ENCODE data around the gene GRIP1. TPM values are rescaled to one million over a fixed set of nuclear protein-coding genes. Genes with fewer than 3 reads are reported as not detected.

The GRIP1 gene
- total and polyA plus RNA-seq, 2 of the 4 experiments (the other 2 are of a cell fraction), result under 0.01 to 0.07 TPM

- ATAC-seq (ENCODE audit: low read depth), result no peak
- H3K79me1 ChIP-seq (ENCODE audit: low read depth in 1 of 2, low read length in 2 of 2), result no peaks in the 10 kb centered on the region
- H3K9me3 ChIP-seq (ENCODE audit: control insufficient read depth, insufficient read depth, low read length), result no peaks in the 10 kb centered on the region
- H3K36me3 ChIP-seq (ENCODE audit: control insufficient read depth, insufficient read depth, low read length), result no peaks in the 10 kb centered on the region
- ChIA-PET CTCF (no interaction called here), POLR2A (ENCODE audit: unreplicated experiment) (no interaction called here)
- TF ChIP-seq NFE2L2 (IDR thresholded peaks at IDR 0.05; ENCODE audit: low read depth, low read length), result no peak
- TF ChIP-seq MXI1 (IDR thresholded peaks at IDR 0.05; ENCODE audit: borderline replicate concordance, low read depth, low read length), result no peak
- TF ChIP-seq BHLHE40 (IDR thresholded peaks at IDR 0.05; ENCODE audit: low read depth, low read length), result no peak
- no peak for TF ChIP-seq RAD21 (IDR thresholded peaks at IDR 0.05; ENCODE audit: low read length)
- no peak for TF ChIP-seq POLR2A (IDR thresholded peaks at IDR 0.05; ENCODE audit: low read depth, low read length)
- TF ChIP-seq FOS (IDR thresholded peaks at IDR 0.05; ENCODE audit: low read depth, low read length), result no peak
- no peak for TF ChIP-seq CEBPB (IDR thresholded peaks at IDR 0.05; ENCODE audit: low read depth, low read length)
- TF ChIP-seq, protein P1, sequence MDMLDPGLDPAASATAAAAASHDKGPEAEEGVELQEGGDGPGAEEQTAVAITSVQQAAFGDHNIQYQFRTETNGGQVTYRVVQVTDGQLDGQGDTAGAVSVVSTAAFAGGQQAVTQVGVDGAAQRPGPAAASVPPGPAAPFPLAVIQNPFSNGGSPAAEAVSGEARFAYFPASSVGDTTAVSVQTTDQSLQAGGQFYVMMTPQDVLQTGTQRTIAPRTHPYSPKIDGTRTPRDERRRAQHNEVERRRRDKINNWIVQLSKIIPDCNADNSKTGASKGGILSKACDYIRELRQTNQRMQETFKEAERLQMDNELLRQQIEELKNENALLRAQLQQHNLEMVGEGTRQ (IDR thresholded peaks at IDR 0.05; ENCODE audit: low read depth, low read length), result no peak
- no peak for TF ChIP-seq MAFK (IDR thresholded peaks at IDR 0.05; ENCODE audit: low read depth, low read length)
- TF ChIP-seq MAZ (IDR thresholded peaks at IDR 0.05; ENCODE audit: borderline replicate concordance, low read depth, low read length), result no peak
- H3K4ac ChIP-seq (ENCODE audit: low read depth, low read length), result no peak overlapping the region
- H4K91ac ChIP-seq (ENCODE audit: insufficient read depth, low read depth, low read length), result no peak overlapping the region
- no peaks in the 10 kb centered on the region for H4K20me1 ChIP-seq (ENCODE audit: insufficient read depth, low read length)
- WGBS, 2 experiments (ENCODE audit: extremely low coverage in 2 of 2, insufficient read length in 1 of 2), result 20% methylated on average over 1 of the region's 3 CpGs; no CpG with 5 or more reads in 1 of the 2 experiments
- H3K27me3 ChIP-seq (ENCODE audit: control insufficient read depth, insufficient read depth, low read length), result no peaks in the 10 kb centered on the region
- no peak overlapping the region for H4K8ac ChIP-seq (ENCODE audit: low read depth in 2 of 2, low read length in 2 of 2)
- H2AK9ac ChIP-seq (replicated peaks; ENCODE audit: low read depth, low read length, poor library complexity), result no peak overlapping the region
- H3K9ac ChIP-seq (ENCODE audit: low read depth, low read length), result no peak overlapping the region
- no peak overlapping the region for H4K5ac ChIP-seq (ENCODE audit: low read depth, low read length)
- no peak overlapping the region for H2BK15ac ChIP-seq (ENCODE audit: low read depth, low read length)
- intact Hi-C loops (cut with micrococcal nuclease), result no loop called here
- BruUV-seq (replicated peaks), result no TSS peak
- H3K4me3 ChIP-seq (ENCODE audit: insufficient read depth, low read depth, low read length), result no peak overlapping the region
- H3K14ac ChIP-seq (replicated peaks; ENCODE audit: low read depth, low read length), result no peak overlapping the region
- in situ Hi-C loops (cut with MboI; ENCODE audit: low sequenced_read_pairs), result no loop called here
- no peak overlapping the region for H2AFZ ChIP-seq (replicated peaks; ENCODE audit: low read length, poor library complexity)
- H2AK5ac ChIP-seq (ENCODE audit: low read depth, low read length), result no peak overlapping the region
- H3K9me1 ChIP-seq (ENCODE audit: insufficient read depth, low read length), result no peaks in the 10 kb centered on the region
- H2BK5ac ChIP-seq (ENCODE audit: low read depth, low read length, poor library complexity, severe bottlenecking), result no peak overlapping the region
- H3K23ac ChIP-seq (ENCODE audit: low read depth, low read length), result no peak overlapping the region
- H3K4me2 ChIP-seq (ENCODE audit: low read depth, low read length), result no peak overlapping the region
- H2BK120ac ChIP-seq (ENCODE audit: low read depth, low read length), result no peak overlapping the region
- H3K4me1 ChIP-seq (ENCODE audit: control insufficient read depth, insufficient read depth, low read length), result no peaks in the 10 kb centered on the region
- H2BK20ac ChIP-seq (ENCODE audit: low read depth, low read length), result no peak overlapping the region
- H3K56ac ChIP-seq (ENCODE audit: extremely low read depth, insufficient read depth, low read length), result no peak overlapping the region
- no peak overlapping the region for H3K27ac ChIP-seq (ENCODE audit: insufficient read depth, low read length)
- DNase-seq, result no peak
- dilution Hi-C loops (cut with HindIII; ENCODE audit: low sequenced_read_pairs, unreplicated experiment), result no loop called here
- H3K18ac ChIP-seq (ENCODE audit: low read depth, low read length), result no peak overlapping the region
Observed at GRCh38 chr12:66500091-66500490, 178.8 kb downstream of the GRIP1 start.
